Stimulated activated CD8-positive, alpha-beta memory T cell treated with anti-CD3 and anti-CD28 coated beads, Interleukin-7, amount 100 ng/mL, for 24 hours (primary cell): ENCODE measurements around the gene CLDN16.

Experiments
- DNase-seq: peaks from one replicate; pipeline ENCODE4 v3.0.0-alpha.2; 2020; ENCODE audit warnings: low read depth

Gene CLDN16, protein sequence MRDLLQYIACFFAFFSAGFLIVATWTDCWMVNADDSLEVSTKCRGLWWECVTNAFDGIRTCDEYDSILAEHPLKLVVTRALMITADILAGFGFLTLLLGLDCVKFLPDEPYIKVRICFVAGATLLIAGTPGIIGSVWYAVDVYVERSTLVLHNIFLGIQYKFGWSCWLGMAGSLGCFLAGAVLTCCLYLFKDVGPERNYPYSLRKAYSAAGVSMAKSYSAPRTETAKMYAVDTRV

DNA sequence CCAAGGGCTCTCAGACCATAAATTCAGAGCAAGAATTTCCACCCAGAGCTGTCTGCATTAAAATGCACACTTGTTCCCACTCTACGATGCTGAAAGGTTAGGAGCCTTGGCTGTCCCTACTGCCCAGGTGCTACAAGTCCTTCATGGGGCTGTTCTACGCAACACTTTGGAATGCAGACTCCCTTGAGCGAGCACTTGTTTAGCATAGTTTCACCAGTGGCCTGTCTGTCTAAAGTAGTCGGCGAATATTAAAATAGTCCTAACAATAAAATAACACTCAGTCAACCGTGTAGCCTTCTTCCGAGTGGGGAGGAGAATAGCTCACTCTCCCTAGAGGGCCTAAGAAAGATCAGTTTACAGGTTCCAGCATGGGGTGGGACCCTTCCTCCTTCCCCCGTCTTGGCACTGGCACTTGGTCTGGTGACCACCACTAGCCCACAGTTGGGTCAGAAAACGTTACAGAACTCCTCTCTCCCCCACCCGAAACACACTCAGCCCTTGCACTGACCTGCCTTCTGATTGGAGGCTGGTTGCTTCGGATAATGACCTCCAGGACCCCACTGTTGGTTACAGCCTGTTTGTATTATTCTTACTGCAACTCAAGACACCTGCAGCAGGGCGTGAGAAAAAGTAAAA, at the start of gene CLDN16:
Gene CLDN16 (plus strand): TSS at position 586 of the 636 bp plus-strand sequence. CDS start 167 bp downstream, outside the sequence.
- no peak for DNase-seq

DNA sequence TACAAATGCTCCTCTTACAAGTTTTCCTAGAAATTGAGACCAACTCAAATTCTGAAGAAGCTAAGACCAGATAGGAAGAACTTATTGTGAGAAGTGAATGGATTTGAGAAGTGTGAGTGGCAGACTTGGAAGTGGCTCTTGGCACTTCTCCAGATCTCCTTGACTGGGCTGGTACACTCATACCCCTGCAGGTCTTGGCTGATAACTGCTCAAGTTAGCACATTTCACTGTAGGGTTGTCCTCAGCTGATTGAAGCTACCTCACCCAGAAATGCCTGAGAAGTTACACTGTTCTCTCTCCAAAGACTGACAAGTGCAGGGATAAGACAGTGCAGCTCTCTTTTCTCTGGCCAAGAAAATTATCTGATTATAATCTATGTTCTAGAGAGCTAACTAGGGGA, 49.2 kb upstream of the CLDN16 start:
- no peak for DNase-seq

DNA sequence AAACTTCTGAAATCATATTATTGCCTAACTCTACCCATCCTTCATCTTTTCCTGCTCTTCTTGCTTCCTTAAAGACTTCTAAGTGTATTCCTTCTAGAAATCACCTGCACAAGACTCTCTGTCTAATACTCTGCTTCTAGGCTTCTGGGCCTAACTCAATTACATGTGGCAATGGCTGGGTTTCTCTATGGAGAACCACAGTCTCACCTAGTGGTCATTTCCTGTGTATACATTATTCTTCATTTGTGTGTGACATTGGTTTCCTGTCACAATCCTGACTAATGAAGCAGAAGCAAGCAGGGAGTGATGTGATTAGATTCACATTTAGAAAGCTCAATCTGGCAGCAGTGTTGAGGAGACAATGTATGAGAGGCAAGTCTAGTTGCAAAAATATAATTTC, 48.8 kb upstream of the CLDN16 start:
- DNase-seq = no peak

DNA sequence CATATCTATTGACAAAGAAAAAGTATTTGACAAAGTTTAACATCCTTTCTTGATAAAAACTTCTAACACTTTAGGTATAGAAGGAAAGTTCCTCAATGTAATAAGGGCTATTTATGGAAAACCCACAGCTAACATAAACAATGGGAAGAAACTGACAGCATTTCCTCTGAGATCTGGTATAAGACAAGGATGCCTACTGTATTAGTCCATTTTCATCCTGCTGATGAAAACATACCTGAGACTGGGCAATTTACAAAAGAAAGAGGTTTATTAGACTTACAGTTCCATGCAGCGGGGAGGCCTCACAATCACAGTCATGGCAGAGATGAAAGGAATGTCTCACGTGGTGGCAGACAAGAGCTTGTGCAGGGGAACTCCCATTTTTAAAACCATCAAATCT, 47.9 kb upstream of the CLDN16 start:
- no peak for DNase-seq

DNA sequence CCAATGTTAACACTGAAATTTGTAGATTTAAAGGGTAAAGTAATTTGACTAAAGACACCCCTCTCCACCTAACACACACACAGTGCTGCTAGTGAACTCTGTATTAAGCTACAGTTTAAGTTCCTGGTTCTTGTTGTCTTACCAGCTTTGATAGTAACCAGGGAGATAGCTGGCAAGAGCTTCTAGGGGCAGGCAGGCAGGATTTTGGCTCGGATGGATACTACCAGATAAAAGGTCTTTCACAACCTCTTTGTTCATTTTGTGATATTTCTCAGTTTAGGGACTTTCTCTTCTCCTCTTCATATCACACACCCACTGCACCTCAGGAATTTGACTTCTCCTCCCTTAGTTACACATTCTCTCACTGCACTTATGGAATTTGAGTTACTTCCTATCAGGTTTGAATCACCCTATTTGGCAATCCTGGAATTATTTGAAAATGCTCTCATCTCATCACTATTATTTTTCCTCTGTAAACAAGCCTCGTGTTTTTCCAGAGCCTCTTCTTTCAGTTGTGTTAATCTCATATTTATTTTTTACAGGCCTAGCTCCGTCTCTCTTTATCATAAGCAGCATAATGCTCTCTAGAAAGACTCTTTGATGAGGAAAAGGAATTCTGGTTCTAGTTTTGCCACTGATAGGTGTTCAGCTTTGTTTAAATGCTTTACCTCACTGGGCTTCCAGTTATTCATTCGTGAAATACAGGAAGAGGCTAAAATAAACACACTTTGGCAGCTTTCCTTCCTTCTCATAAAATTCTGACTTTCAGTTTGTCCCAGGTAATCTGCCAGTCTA, 42.7 kb upstream of the CLDN16 start:
- DNase-seq = no peak

DNA sequence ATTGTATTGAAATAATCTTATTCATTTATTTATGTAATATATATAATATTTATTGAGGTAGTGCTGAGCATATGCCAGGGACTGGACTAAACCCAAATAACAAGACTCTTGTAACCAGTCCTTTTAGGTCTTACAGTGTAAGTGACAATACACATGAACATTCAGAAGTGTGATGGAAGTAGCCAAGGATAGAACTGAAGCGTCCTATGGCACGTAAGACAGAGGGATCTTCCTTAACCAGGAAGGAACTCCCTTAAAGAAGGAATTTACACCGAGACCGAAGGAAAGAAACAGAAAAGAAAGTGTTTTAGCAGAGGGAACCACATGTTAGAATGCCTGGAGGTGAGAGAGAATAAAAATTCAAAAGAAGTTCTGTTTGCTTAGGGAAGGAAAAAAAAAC, 42.1 kb upstream of the CLDN16 start:
- DNase-seq = no peak

DNA sequence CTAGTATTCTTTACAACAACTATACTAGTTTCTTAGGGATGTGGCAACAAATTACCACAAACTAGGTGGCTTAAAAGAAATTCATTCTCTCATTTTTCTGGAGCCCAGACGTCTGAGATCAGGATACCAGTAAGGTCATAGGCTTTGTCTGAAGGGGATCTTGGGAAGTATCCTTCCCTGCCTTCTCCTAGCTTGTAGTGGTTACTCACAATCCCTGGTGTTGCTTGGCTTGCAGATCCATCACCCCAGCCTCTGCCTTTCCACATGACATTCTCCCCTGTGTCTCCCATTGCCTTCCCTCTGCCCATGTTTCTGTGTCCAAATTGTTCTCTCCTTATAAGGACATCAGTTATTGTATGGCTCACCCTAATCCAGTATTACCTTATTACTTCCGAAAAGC, 41.4 kb upstream of the CLDN16 start:
- no peak for DNase-seq

DNA sequence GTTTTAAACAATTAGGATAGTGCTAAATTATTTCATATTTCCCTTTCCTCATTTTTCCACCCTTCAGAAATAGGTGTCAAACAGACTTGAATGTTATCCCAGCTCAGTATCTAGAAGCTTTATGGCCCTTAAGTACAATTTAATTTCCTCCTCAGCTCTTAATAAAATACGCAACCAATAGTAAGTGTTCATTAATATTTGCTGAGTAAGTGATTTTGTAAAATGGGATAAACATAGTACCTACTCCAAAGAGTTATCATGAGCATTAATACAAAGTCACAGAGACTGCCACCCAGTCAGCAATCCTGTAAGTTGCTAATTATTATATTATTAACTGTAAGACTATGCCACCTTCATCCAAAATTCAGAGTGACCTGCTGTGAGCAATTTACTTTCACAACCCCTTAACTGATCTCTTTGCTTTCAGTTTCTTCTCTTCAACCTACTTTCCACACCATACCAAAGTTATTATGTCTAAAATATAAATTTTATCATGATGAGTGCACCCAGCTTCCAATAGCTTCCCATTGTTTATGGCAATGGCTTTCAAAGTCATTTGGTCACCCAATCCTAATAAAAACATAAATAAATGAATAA, 35.0 kb upstream of the CLDN16 start:
- DNase-seq = no peak

DNA sequence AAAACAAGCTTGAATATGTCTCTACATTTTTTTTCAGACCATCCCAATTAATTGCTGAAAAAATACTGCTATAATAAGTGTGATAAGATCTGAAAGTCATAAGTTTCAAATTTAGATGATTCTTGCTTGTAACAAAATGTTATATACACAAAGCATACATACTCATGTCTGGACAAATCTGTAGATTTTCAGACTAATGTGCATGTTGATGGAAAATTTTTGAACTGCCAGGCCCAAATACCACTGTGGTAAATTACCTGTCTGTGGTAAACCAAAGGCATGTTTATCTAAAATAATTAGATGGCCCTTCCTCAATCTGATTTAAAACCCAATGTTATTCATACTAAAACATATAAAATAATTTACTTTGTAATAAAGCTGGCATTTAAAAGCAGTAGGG, 31.7 kb upstream of the CLDN16 start:
- DNase-seq = no peak

DNA sequence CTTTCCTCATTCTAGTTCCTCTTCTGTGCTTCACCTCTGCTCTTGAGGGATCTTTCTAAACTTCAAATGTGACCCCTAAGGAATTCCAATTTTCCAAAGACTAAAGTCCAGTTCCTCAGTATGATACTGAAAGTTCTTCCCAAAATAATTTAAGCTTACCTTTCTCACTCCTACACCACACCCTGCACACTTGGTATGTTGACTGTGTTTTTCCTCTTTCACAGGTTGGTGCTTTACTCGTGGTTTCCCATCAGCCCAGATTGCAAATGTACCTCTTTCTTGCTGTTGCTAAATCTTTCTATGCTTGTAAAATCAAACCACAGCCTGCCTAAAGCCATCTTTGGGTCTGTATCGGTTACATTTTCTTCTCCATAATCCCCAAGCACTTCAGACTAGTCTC, 30.5 kb upstream of the CLDN16 start:
- DNase-seq = no peak

DNA sequence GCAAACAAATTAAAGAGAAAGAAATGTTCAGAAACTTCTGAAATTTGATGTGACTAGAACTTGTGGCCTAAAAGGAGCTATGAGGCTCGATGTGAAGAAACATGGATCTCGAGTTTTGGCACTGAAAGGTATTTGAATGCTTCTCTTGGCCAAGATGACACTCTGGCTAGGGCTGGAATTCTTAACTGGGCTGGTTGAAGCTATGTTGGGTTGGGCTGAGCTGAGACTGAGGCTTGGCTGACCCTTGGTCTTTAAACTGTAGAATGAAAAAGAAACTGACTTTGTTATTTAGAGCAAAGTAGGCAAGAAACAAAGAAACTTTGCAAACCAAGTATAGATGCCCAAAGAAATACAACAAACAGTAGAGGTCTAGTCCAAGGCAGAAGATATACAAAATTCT, 28.1 kb upstream of the CLDN16 start:
- no peak for DNase-seq

DNA sequence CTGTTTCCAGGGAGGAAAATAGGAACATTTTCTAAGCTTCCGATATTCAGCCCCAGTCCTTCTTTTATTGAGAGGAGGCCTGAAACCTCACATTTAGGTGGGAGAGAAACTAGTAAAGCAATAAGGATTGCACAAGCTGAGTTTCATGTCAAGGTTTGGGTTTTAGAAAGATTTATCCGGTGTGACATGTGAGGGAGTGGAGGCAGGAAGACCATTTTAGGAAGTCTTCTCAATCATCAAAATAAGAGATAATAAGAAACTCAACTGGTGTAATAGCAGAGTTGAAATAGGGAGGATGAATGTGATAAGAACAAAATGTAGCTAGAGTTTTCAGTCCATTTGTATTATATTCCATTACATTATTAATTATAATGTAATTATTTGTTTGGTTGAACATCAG, 27.7 kb upstream of the CLDN16 start:
- DNase-seq = no peak

DNA sequence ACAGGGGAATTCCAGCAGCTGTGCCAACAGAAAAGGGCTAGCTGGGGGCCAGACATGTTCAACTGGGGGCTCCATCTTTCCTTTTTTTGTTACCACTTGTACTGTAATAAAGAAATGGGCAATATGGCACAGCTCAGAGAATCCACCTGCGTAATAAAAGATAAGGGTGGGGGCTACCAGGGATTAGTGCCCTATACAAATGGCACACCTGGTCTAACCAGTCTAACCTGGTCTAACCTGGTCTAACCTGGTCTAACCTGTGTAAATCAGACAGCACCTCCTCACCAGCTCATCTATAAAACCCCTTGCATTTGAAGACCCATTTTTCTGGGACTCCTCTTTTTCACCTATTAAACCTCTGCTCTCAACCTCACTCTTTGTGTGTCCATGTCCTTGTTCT, 26.2 kb upstream of the CLDN16 start:
- DNase-seq = no peak

DNA sequence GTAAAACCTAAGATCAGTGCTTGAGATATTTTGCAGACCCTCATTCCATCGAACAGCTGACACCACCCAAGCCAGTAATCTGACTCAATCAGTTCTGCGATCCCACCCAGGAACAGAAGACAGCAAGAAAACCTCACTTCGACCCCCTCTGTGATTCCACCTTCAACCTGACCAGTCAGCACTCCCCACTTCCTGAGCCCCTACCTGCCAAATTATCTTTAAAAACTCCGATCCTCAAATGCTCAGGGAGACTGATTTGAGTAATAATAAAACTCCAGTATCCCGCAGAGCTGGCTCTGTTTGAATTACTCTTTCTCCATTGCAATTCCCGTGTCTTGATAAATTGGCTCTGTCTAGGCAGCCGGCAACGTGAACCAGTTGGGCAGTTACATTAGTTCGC, 25.7 kb upstream of the CLDN16 start:
- DNase-seq = no peak

DNA sequence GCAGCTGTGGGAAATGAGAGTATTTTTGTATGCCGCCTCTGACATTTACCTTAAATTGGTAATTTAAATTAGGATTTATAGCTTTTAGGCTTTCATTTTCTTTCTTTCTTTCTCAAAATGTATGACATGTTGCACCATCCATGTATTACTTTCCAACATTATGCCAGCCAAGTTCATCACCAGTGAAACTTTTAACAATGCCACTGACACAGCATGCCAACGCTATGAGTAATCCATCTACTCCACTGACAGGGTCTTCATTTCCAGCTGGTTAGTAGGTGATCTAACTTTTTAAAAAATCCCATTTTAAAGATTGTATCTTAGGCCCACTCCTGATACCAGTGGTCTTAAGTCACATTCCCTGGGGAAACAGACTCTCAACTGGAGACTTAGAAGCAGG, 21.8 kb upstream of the CLDN16 start:
- no peak for DNase-seq

DNA sequence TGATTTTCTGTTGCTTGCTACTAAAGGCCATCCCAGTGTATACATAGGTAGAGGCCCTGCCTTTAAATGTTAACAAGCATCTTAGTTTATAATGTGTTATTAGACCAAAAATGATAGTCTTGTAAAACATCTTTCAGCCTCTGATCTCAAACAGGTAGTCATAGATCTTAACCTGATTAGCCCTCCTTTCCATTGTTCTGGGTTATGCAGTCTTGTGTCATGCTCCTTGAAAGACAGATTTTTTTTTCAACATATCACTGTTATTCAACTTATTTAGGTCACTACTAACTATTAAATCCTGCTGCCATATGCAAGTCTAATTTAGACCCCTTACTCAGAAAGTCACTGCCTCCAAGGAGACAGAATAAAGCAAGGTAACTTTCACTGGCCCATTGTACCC, 19.1 kb upstream of the CLDN16 start:
- no peak for DNase-seq

DNA sequence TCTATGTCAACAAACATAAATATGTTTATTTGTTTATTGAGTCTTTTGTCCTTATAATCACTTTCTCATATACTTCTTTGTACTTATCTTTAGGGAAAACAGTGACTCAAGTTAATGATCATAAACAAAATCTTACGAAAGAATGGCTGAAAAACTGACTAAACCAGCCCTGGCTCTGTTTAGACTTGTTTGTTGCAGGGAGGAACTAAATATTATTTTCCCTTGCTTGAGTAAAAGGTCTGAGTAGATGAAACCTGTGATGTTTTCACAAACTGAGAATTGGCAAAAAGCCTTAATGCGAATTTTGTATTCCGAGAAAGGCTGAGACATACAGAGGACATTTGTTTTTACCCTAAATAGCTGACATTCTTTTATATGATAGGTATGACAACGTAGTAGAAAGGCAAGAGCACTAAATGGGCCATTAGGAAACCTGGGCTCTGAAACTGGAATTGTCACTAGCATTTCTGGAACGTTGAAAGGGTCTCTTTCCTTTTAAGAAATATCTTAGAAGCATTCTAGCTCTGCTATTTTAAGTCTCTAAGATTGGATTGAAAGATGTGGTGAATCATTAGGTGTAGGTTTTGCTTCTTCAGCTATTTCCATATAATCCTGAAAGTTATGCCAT, 18.2 kb upstream of the CLDN16 start:
- DNase-seq = no peak

DNA sequence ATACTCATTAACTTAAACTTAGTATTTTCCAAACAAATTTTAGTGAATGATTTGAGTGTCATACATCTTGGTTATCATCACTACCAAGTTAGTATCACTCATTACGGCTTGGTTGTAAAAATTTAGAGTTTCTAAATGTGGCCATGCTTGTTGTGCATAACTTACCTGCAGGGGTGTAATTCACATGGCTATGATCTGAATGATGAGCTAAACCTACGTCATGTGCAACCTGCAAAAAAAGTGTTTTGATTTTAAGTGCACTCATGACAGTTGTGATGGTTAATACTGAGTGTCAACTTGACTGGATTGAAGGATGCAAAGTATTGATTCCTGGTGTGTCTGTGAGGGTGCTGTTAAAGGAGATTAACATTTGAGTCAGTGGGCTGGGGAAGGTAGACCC, 17.6 kb upstream of the CLDN16 start:
- DNase-seq = no peak

DNA sequence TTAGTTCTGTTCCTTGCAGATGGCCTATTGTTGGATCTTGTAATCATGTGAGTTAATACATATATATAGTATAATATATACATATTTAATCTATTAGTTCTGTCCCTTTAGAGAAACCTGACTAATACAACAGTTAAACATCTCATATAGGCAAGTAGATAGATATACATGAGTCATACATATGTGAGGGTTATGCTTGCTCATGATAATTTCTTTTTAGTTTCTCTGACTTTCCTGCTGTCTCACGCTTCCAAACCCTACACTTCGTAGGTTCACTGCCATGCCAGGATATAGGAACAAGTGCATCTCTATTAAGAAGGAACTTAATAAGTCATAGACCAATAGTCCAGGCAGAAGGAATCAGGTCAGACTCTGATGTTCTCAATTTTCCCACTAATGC, 16.8 kb upstream of the CLDN16 start:
- no peak for DNase-seq

DNA sequence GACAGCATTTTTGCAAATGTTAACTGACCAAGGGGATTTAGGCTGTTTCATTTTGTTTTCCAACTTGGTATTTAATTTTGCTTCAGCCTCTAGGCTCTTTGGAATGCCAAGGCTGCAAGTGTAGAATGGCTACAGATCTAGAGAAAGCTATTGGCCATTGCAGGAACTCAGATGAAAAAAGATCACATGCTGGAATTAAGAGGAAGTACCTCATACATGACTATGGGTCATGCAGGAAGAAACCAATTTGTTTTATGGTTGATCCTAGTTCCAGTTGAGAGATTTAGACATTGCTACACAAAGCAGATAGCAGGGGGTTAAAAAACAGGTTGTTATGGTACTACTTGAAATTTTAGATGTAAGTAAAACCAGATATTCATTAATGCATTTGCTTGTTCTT, 12.7 kb upstream of the CLDN16 start:
- DNase-seq = no peak

DNA sequence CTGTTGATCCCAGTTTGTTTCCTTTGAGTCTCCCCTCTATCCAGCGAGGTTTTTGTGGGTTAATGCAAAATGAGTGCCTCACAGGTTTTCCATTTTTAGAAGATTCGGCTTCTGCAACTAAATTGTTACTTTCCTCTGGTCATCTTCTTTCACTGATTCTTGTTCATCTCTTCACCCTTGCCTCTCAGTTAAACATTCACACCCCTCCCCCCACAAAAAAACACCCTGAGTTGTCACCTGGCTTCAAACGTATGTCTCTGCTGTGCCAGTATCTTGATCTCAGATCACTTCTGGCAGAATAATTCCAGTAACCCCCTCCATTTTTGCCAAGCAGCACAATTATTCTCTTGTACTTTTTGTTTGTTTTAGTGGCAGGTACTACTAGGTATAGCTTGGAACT, 12.3 kb upstream of the CLDN16 start:
- no peak for DNase-seq

DNA sequence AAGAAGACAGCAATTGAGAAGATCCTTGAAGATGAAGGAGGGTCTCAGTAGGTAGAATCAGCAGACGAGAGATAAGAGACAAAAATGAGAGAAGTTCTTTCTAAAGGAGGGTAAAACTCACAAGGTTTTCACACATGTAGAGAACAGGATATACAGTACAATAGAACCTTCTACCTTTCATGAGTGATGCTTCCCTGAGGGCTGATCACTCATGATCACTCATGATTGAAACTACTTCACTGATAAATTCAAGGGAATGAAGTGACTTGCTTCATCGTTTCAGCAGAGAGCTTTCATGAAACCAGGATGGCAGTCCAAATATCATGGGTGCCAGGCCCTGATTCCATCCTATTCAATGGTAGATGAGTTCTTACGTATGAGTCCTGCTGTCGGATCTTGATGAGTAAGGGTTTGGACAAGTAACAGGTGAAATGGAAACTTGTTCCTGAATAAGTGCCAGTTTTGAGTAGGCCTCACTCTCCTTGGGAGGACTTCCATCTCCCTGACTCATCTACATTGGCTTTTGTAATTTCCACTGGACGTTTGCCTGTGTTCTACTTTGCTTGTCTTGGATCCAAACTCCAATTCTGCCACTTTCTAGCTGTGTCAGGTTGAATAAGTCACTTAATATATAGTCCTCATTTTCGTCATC, 9.6 kb upstream of the CLDN16 start:
- no peak for DNase-seq
